Measurements from ENCODE around the gene SCYGR4.

Gene SCYGR4

DNA sequence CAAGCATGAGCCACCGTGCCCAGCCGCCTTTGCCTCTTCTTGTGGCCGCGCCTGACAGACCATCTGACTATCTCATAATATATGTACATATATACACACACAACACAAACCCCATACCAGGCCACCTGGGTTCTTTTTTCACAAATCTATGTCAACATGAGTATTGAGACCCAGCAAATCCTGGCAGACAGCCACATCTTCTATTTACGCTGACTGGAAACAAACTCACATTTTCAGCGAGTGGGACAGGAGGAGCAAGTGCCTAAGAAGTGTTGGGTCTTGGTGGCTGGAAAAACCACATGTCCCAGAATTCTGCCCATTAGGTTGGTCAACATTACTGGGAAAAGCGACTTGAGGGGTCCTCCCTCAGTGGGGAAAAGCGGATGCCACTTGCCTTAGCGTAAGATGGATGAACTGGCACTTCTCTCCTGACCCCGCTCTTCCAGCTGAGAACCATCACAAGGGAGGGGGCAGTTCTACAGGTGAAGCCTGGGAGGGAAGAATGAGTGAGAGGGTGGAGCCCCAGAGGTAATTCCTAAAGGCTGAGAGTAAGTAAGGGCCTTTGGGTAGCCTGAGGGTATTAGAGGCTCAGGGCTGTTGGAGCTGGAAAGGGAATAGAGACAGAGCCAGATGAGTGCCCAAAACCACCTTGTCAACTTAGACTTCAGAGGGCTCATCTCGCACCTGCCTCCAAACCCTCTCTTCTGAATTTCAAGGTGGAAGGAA lies 4.6 kb upstream of the SCYGR4 start:
- DNase-seq (ENCODE audit: low read depth): no peak
- no peak overlapping the region for H3K4me3 ChIP-seq (ENCODE audit: low read depth, low read length)

DNA sequence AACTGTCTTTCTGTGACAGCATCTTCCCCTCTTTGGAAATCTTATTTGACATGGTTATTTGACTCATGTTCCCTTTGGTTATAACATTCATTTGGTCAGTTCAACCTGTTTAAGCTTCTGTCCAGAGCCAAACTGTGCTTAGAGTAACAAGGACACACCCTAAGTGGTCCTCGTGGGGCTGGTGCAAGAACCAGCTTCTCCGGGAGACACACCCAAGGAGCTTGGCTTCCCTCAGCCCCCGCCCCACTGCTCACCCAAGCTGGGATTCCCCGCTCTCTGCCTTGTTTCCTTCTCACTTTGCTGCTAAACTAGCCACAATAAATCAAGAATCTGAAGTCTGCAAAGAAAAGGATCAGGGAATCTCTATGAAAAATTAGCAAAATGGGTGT lies 4.0 kb upstream of the SCYGR4 start:
- no peak for DNase-seq (ENCODE audit: low read depth)
- H3K4me3 ChIP-seq (ENCODE audit: low read depth, low read length): no peak overlapping the region

DNA sequence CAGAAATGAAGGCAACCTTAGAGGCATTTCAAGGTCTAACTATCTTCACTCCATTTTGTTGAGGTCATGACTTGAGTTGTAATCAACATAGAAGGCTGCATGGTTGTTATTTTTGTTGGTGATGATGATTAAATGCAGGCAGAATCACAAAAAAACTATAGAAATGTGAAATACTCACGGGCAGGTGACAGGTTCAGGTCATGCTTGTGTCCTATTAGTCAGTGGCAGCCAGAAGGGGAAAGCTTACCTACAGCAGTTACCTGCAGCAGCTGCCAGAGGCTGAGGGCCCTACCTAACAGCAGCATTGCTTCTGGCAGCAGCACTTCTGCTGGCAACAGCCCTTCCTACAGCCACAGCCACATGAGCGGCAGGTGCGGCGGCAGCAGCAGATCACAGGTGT lies 3.1 kb upstream of the SCYGR4 start:
- no peak overlapping the region for H3K4me3 ChIP-seq (ENCODE audit: low read depth, low read length)
- DNase-seq (ENCODE audit: low read depth): no peak

DNA sequence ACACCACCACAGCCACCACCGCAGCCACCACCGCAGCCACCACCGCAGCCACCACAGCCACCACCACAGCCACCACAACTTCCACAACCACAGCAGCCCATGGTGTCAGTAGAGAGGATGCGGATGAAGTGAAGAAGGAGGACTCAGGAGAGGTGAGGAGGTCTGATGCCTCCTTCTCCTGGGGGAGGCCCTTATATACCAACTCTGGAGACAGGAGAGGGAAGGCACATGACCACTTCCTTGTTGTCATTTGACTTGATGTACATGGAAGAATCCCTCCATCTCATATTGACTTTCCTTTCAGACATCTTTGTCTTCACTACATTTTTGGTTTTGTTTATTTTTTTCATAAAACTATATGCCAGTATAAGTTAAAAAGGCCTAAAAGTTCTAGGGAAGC lies 2.6 kb upstream of the SCYGR4 start, which contains the start of gene SCYGR3:
TSS of gene SCYGR3 (minus strand) at position 101 of the 400 bp plus-strand sequence. CDS start at position 101, 0 bp downstream.
- DNase-seq (ENCODE audit: low read depth): no peak

DNA sequence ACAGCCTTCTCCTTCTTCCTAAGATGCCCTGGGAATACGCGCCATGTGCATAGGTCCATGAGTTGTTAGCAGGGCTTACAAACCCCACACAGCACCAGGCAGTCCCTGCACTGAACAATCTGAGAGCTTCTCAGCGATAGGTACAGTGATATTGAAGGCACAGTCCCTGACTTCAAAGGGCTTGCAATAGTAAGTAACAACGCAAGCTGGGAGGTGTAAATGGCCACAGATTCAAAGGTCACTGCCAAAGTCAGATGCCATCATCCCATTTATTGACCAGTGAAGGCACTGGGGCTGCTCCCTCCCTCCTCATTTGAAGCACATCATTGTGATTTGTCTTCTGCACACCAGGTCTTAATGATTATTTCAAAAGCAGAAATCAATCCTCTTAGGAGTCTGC lies 2.1 kb upstream of the SCYGR4 start:
- DNase-seq (ENCODE audit: low read depth): no peak
- no peak overlapping the region for H3K4me3 ChIP-seq (ENCODE audit: low read depth, low read length)

More for the DNA sequence above, 2.6 kb upstream of the SCYGR4 start, which contains the start of gene SCYGR3:
- no peak within 1 kb of the TSS for H3K4me3 ChIP-seq (ENCODE audit: low read depth, low read length)

DNA sequence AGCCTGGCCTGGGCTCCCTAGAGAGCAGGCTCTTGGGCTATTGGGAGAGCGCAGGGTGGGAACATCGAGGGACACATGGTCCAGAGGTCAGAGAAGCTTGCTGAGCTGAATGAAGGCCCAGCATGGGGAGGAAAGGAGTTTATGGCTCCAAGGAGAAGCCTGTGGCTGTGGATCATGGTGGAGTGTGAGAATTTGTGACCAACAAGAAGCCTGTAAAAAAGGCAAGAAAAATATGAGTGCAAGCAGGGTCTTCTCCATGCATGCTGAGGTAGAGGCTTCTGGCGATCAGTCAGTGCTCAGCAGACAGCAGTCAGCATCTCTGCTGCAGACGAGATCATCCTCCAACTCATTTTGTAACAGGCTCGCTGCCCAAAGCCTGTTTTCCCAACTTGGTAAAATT lies 1.4 kb upstream of the SCYGR4 start:
- H3K4me3 ChIP-seq (ENCODE audit: low read depth, low read length): no peak overlapping the region
- DNase-seq (ENCODE audit: low read depth): no peak

DNA sequence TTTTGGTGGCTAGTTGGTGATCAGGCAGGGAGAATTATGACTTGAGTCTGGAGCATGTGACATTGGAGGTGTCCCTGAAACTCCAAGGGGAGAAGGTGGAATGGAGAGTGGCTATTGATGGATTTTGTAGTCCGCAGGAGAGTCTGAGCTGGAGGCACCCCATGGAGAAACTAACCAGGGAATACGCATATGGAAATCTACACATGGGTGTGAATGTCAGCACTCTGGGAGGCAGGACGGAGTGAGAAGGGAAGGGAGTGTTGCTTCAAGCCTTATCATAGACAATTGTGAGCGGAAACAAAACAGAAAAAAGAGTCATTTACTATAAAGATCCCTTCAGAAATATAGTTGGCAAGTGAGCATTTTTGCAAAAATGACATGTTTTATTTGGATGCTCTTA lies 667 bp upstream of the SCYGR4 start:
- DNase-seq (ENCODE audit: low read depth): no peak
- no peak overlapping the region for H3K4me3 ChIP-seq (ENCODE audit: low read depth, low read length)

DNA sequence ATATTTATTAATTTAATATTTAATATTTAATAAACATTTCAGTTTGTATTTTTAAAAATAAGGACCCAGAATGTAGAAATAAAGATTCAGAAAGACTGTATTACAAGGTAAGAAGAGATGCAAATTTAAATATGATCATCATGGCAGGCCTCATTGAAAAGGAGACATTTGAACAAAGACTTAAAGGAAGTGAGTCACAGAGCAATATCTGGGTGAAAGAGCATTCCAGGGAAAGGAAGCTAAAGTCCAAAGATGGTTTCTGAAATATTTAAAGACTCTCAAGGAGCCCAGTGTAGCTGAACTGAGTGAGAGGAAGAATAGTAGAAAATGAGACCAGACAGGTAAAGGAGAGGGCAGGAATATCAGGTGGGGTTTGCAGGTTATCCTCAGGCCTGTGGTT lies 5.9 kb downstream of the SCYGR4 start:
- no peak overlapping the region for H3K4me3 ChIP-seq (ENCODE audit: low read depth, low read length)
- DNase-seq (ENCODE audit: low read depth): peak; percentile 11

DNA sequence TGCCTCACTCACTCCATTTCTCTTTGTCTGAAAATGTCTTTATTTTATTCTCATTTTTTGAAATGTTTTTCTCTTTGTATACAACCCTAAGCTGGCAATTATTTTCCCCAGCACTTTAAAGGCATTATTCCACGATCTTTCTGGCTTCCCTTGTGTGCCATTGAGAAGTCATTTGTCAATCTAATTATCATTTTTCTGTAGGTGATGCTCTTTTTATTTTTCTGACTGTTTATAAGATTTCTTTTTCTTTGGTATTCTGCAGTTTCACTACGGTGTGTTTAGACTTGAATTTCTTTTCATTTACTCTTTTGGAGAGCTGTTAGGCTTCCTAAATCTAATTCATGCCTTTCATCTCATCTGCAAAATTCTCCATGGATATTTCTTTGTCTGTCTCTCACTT lies 8.1 kb downstream of the SCYGR4 start:
- no peak overlapping the region for H3K4me3 ChIP-seq (ENCODE audit: low read depth, low read length)
- DNase-seq (ENCODE audit: low read depth): no peak

DNA sequence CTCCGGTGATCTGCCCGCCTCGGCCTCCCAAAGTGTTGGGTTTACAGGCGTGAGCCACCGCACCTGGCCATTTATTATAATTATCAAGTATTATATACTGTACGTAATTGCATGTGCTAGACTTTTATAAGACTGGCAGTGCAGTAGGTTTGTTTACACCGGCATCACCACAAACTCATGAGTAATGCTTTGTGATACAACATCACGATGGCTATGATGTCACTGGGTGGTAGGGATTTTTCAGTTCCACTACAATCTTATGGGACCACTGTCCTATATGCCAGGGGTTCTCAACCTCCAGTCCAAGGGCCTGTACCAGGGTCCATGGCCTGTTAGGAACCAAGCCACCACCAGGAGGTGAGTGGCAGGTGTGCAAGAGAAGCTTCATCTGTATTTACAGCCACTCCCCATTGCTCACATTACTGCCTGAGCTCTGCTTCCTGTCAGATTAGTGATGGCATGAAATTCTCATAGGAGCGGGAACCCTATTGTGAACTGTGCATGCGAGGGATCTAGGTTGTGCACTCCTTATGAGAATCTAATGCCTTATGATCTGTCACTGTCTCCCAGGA lies 9.4 kb downstream of the SCYGR4 start:
- DNase-seq (ENCODE audit: low read depth): no peak
- no peak overlapping the region for H3K4me3 ChIP-seq (ENCODE audit: low read depth, low read length)

DNA sequence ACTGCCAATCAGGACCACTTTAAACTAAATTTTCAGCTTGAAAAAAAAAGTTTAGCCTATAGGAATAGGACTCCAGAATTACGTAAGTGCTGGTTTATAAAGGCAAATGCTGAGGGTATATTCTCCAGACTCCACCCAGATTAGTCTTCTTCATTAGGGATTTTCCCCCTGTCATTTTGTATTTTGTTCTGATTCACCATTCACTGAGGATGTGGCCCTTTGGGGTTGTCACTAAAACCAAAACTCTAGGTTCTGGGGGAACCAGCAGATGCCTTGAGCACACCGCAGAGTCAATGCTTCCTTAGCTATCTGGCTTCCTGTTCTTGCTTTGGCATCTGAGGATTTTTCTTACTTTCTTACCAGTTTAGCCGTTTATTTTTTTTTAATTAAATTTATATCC lies 10.5 kb downstream of the SCYGR4 start:
- H3K4me3 ChIP-seq (ENCODE audit: low read depth, low read length): no peak overlapping the region
- no peak for DNase-seq (ENCODE audit: low read depth)

DNA sequence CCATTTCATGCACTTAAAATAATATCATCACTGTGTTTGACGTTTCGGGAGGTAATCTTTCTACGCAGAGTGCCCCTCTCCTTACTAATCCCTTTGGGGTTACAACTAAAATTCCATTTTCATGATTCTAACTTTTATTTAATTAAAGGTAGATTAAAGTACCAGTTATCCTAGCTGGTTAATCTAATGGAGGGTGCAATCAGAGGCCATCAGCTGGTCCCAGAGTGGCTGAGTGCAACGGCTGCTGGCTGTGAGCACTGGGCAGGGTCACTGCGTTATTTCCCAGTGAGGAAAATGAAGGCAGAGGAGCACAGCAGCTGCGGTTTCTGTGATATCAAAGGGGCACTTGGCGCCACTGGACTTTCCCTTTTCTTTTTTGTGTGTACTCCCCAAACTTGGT lies 12.1 kb downstream of the SCYGR4 start:
- DNase-seq (ENCODE audit: low read depth): no peak
- no peak overlapping the region for H3K4me3 ChIP-seq (ENCODE audit: low read depth, low read length)

DNA sequence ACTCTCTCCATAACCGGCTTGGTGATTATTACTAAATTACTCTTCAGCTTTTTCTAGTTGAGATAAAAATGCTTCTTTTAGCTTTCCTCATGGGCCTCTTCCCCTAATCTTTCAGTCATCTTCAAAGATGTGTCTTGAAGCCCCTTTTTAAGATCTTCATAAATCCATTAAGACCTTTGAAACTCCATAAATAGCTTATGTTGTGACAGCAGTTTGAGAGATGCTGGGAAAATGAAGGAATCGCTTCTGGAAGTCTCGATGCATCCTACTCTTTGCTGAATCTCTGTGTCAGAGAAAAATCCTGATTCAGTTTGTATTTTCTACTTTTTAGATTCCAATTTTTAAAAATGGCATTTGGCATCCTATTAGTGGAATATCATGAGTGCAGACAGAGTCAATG lies 13.0 kb downstream of the SCYGR4 start:
- no peak overlapping the region for H3K4me3 ChIP-seq (ENCODE audit: low read depth, low read length)
- DNase-seq (ENCODE audit: low read depth): no peak

DNA sequence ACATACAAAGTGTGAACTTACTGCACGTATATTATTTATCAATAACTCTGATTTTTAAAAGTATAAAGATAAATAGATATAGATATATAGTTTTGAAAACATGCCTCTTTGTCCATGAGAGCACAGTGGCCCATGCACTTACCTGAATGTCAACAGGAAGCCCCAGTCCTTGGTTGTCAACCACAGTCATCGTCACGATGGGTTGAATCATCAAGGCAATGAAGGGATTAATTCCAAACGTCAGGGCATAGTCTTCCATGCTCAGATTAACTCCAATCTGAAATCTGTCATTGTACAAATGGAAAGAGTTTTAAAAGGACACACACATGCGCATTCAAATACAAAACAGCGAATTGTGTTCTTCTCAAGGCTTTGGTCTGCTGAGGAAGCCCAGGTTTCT lies 15.5 kb downstream of the SCYGR4 start:
- no peak for DNase-seq (ENCODE audit: low read depth)
- no peak overlapping the region for H3K4me3 ChIP-seq (ENCODE audit: low read depth, low read length)

DNA sequence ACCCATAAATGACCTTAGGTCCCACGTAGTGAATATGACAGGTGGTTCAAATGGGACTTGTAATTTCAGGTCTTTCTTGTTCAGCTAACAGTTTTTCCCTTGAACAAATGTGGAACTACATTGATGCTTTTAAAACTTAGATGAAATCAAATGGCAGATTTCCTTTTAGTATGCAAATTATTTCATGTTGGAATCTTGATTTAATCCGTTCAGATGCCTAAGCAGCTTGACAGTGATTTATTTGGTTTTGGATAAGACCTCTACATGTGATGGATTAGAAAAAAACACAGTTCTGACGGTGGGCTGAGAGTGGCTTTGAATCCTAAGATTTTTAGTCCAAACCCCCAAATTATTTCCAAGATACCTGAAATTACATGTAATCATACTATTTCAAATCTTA lies 16.9 kb downstream of the SCYGR4 start:
- no peak for DNase-seq (ENCODE audit: low read depth)
- no peak overlapping the region for H3K4me3 ChIP-seq (ENCODE audit: low read depth, low read length)

DNA sequence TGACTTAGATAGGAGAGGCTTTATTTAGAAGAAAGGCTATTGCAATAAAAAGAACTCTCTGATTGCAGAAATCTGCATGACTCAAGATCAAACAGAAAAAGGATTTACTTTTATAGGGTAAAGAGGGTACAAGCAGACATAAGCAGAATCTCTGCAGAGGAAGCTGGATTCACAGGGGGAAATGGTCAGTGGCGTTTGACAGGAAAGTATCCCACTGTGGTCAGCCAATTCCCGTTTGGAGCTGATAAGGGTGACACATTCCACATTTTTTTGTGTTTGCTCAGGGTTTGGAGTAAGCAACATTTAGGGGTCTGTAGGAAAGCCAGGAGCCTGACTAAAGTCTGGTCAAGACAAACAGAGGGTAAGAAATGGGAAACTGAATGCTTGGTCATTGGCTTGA lies 25.4 kb downstream of the SCYGR4 start:
- no peak for DNase-seq (ENCODE audit: low read depth)
- H3K4me3 ChIP-seq (ENCODE audit: low read depth, low read length): no peak overlapping the region

DNA sequence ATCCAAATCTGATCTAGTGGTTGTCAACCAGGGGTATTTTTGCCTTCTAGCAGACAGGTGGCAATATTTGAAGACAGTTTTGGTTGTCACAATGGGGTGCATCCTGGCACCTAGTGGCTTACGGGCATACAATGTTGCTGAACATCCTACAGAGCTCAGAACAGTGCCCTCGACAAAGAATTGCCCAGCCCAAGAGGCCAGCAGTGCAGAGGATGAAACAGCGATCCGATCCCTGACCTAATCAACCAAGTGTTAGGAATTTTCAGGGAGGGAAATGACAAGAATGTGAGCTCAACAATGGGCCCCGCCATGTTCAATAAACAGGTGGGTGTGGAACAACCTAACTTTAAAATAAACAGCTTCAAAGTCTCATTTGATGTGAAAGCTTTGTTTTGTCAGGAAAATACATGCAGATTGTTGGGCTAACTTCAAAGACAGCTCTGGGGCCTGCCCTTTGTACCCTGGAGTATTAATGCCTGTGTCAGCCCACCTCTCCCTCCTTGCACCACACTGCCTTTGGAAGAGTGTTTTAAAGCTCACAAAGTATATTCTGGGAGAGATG lies 26.8 kb downstream of the SCYGR4 start:
- no peak for DNase-seq (ENCODE audit: low read depth)
- no peak overlapping the region for H3K4me3 ChIP-seq (ENCODE audit: low read depth, low read length)

DNA sequence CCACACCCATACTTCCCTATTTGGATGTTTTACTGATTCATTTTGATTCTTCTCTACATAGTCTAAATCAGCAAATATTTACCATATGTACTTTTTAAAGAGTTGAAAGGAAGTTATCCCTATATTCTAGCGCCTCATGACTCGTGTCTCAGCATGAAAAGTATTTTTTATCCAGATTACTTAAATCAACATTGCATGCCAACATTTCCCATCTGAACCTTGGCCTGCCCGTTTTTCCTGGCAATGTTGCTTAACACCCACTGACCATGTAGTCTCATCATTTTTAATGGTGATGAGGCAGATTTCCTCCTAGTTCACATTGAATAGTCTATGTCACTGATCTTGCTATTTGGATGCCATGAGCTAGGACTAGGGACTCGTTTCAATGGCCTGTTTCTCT lies 36.1 kb downstream of the SCYGR4 start:
- peak; percentile 71 for DNase-seq (ENCODE audit: low read depth)
- no peak overlapping the region for H3K4me3 ChIP-seq (ENCODE audit: low read depth, low read length)

DNA sequence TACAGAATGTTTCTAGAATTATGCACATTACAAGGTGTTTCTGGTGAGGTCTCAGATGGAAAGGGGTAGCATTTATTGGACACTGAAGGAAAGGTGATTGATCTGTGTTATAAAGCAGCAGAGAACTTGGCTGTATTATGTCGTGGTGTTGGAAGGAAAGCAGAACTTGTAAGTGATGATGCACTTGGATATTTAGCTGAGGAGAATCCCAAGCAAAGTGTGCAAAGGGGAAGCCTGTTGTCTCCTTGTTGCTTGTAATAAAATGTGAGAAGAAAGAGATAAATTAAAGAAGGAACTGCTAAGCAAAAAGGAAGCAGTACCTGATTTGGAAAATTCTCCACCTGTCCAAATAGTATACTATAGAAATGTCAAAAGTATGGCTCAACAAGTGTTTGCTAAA lies 37.1 kb downstream of the SCYGR4 start:
- no peak for DNase-seq (ENCODE audit: low read depth)
- H3K4me3 ChIP-seq (ENCODE audit: low read depth, low read length): no peak overlapping the region

DNA sequence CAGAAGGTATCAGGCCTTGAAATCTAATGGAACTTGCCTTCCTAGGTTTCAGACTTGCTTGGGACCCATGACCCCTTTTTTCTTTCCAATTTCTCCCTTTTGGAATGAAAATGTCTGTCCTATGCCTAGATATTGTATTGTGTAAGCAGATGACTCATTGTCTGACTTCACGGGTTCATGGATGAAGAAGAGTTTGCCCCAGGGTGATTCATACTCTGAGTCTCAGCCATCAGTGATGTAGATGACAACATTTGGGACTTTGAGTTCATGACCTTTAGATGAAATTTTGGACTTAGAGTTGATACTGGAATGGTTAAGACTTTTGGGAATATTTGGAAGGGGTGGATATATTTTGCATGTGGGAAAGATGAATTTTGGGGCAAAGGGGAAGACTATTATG lies 38.2 kb downstream of the SCYGR4 start:
- DNase-seq (ENCODE audit: low read depth): peak; percentile 91
- no peak overlapping the region for H3K4me3 ChIP-seq (ENCODE audit: low read depth, low read length)

DNA sequence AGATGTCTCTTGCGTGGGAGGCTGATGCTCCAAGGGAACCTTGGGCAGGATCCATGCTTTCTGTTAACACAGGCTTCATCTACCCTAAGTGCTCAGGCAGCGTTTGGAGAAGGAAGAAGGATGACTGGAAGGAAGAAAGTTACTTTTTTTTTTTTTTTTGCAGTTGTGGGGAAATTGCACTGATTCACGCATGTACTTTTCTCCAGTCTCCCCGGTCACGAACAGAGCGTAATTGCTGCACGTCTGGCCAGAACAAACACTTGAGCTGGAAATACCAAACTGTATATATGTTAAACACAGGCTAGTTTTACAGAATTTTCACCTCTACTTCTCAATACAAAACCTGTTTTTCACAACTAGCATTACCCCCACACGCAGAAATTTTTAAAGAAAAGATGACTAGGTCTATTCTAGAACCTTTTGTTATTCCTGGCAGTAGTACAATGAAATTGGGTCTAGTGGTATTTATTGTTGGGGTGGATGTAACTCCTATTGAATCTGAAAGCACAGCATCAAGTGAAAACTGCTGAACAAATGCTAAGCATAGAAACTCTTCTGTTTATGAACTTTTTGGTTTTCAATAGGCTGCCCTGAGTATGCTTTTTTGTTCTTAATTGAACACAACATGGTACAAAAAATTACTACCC lies 40.0 kb downstream of the SCYGR4 start:
- no peak overlapping the region for H3K4me3 ChIP-seq (ENCODE audit: low read depth, low read length)
- DNase-seq (ENCODE audit: low read depth): peak; percentile 82
